Activated T-cell treated with anti-CD3 and anti-CD28 coated beads for 4 hours (primary cell): ENCODE data around the gene NUMA1.

ENCODE experiments used
- DNase-seq: peaks from one replicate; pipeline ENCODE4 v3.0.0-alpha.2; 2020

NUMA1 gene

DNA sequence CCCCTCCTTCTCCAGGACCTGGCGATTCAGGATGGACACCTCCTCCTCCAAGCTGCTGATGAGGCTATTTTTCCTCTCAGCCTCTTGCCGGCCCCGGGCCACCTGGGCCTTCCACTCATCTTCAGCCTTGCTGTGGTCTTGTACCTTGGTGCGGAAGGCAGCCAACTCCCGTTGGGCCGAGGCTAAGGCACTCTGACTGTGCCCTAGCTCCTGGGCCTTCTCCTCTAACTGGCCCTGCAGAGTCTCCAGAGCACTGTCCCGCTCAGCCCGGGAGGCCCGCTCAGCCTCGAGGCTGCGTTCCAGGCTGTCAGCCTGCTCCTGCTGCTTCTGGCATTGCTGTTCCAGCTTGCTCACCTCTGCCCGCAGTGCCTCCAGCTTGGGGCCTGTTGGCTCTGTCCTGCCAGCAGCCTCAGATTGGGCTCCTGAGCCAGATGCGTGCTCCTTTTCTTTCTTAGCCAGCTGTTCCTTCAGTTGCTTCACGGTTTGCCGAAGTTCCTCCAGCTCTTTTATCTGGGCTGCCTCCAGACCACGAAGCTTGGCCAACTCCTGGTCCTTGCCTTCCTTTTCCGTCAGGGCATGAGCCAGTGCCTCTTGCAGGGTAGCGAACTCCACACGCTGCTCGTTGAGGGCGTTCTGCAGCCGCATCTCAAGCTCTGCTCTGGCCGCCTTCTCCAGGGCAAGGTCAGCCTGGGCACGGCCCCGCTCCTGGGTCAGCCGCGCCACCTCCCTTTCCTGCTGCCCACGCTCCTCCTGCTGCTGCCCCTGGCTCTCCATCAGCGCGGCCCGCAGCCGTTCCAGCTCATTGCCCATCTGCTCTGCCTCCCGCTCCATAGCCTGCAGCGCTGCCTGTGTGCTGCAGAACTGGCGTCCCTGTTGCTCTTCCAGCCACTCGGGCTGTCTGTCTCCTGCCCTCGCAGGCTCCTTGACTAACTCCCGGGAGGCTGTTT lies 66.3 kb downstream of the NUMA1 start:
- no peak for DNase-seq

DNA sequence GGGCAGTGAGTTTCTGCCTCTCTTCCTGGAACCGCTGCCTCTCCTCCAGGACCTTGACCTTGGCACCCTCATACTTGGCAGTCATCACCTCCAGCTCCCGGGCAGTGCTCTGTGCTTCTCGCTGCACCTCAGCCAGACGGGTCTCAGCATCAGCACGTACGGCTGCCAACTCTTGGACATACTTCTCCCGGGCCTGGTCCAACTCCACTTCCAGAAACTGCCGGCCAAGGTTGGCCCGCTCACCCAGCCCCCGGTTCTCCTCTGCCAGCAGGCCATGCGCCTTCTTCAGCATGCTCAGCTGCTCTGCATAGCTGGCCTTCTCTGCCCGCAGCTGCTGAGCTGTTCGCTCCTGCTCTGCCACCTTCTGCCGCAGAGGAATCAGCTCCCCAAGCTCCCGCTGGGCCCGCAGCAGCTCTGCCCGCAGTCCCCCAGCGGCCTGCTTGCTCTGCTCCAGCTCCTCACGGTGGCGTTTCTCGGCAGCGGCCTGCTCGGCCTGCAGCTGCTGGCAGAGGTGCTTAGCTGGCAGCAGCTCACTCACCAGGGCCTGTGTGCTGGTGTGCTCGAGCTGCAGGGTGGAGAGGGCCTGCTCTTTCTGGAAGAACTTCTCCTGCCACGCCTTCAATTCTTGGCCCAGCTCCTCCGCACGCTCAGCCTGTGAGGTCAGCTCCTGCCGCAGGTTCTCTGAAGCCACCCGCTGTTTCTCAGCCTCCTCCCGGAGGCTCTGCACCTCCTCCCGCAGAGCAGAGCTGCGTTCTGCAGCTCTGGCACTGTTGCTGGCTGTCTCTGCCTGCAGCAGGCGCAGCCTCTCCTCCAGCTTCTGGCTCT lies 67.2 kb downstream of the NUMA1 start:
- no peak for DNase-seq

DNA sequence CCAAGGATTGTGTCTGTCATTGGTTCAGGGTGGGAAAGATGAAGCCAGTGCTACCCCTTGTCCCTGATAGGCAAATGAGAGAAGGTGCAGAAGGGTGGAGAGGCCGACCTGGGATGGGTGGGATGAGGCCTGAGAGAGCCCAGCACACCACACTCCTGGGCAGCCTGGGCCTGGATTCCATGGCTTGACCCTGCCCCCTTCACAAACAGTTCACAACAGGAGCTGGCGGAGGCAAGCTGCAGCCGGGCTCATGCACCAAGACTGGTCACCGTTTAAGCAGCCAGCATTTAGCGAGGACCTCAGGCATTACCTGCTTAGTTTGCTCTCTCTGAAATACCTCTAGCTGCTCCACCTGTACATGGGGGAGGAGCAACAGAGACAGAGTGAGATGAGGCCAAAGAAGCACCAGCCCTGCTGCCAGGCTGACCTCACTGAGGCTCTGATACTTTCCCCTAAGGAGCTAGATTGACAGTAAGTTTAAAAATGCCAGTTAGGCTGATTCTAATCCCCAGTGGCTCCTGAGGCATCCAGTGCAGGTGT lies 68.2 kb downstream of the NUMA1 start:
- DNase-seq: no peak

DNA sequence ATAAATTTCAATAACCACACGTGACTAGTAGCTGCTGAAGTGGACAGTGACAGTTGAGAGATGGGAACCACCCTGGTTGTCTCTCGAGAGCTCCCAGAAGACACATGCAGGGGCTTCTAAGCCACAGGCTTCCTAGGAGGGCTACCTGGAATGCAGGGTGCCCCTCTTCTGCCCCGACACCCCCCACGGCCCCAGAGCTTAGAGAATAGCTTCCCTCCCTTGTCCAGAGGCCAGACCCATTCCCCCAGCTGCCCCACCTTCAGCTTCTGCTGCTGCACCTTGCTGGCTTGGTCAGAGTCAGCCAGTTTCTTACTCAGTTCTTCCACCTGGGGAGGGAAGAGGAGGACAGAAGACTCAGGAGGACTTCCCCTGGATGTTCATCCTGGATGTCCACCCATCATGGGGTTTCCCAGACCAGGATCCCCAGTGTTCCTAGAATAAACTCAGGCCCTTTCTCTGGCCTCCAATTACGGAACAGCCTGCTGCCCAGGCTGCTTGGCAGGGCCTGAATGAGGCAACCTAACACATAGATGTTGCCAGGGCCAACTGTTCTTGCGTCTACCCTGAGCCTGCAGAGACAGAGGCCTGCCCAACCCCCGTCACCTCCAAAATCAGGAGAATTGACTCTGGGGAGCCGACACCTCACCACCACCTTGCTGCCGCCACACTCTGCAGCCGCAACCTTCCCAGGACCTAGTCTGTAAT lies 69.7 kb downstream of the NUMA1 start:
- no peak for DNase-seq

DNA sequence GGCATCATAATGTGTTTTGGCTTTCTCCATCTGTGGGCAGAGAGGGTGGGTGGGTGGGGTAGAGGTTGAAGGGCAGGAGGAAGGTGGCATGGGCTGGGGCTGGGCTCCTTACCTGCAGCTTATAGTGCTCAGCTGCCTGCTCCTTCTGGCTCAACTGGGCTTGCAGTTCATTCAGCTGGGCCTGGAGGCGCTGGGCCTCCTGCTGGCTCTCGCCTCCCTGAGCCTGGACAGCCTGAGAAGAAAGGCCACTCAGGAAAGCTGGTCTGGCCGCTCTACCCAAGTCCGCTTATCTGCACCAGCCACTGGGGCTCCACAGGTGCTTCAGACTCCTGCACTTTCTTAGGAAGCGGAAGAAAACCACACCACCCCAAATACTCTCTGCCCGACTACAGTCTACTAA lies 71.2 kb downstream of the NUMA1 start:
- no peak for DNase-seq

DNA sequence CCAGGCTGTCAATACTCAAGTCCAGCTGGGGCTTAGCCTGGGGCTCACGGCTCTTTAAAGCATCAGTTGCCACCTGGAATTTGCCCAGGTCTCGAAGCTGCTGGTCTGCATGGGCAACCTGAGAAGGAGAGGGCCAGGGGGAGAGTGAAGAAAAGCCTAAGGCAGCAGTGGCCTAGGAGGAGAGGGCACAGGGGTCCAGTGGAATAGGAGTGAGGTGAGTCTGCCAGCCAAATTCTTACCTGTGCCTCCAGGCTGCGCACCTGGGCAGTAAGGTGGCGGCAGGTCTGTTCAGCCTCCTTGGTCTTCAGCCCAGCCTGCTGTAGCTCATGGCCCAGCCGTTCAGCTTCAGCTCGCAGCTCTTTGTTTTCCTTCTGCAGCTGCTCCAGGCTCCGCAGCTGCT lies 71.6 kb downstream of the NUMA1 start:
- no peak for DNase-seq

DNA sequence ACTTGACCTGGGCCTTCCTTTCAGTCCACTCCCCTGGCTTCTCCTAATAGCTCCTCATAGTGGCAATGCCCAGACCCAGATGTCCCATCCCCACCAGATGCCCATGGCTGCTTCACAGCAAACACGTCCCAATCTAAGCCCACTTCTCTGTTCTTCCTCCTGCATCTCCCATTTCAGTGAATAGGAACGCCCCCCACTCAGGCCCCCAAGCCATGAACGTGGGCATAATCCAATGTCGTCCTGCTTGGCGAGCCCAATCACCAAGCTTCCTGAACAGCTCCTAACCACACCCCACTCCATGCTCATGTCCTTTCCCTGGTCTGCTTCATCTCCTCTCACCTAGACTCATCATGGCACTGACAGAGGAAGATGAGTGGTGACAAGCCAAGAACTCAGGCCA lies 72.8 kb downstream of the NUMA1 start:
- no peak for DNase-seq

DNA sequence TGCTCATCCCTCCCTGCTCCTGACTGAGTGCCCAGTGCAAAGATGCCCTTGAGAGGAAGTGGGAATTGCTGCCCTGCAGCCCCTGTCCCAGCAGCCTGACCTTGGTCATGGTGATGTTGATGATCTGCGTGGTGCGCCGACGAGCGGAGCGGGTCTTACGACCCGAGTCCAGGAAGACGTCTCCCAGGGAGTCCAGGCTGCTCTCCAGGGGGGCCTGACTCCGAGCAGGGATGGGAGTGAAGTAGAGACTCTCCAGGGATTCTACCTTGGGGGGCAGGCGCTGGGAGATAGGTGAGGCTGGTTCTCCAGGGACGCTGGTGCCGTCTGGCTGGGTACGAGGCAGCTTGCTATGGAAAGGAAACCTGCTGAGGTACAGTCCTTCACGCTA lies 73.3 kb downstream of the NUMA1 start:
- no peak for DNase-seq

DNA sequence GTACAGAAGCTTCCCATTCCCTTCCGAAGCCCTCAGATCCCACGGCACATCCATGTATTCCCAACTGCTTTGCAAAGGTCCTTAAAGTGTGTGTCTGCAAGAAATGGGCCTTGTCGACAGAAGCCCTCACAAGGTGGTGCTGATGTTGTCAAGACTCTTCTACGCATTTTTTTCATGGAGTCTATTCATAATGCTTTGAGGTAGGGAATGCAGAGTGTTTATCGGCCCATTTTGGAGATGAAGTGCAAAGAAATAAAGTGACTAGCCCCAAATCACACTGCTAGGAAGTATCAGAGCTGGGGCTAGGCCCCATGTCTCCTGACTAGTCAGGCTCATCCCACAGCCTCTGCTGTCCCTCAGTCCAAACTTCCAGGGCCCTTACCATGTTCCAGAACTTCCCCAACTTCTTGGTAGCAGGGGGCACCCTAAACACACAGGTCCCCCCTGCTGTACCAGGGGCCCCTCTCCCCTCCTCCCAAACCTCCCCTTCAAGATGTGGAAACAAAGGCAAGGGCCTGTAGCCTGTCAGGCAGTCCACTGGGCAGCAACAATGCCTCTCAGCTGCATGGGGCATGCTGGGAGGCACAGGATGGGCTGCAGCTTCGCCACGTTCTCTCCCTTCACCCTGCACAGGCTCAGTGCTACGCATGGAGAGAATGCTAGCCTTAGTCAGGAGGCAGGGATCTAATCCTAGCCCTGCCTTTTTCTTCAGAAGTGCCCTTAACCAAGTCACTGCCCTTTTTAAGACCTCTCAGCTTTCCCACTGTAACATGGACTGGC lies 73.8 kb downstream of the NUMA1 start:
- no peak for DNase-seq

DNA sequence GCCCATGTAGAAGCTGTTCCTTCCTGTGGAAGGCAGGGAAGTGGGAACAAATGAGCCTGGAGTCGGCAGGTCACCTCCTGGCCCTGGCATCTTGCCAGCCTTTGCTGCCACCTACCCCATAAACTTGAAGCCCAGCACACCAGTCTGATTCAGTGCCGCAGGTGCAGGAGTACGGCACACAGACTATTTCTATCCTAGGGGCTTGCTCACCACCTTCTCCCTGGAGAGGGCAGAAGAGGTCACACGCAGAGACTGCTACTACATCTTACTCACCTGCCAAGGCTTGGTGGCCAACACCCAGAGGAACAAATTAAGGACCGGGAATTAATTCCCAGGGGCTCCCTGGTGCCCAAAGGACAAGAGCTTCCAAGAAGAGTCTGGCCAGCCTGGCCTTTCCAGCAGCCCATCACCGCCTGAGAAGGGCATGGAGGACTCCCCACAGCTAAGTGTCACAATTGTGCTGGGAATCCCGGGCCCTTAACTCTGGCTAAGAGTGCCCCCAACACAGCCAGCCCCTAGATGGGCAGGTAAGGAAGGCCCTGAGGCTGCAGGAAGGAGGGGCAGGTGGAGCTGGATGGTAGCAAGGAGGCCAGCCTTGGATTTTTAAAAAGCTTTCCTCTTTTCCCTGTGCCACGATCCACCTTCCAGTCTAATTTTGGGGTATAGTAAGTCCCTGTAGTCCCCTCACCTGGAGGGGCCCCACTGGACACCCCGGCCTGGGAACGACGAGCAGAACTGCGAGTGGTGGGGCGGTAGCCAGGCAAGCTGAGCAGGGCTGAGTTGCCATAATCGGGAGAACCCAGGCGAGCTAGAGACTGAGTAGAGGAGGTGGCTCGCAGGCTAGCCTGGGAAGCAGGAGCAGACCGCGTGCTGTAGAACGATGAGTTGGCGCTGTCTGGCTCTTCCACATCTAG lies 74.7 kb downstream of the NUMA1 start:
- no peak for DNase-seq

DNA sequence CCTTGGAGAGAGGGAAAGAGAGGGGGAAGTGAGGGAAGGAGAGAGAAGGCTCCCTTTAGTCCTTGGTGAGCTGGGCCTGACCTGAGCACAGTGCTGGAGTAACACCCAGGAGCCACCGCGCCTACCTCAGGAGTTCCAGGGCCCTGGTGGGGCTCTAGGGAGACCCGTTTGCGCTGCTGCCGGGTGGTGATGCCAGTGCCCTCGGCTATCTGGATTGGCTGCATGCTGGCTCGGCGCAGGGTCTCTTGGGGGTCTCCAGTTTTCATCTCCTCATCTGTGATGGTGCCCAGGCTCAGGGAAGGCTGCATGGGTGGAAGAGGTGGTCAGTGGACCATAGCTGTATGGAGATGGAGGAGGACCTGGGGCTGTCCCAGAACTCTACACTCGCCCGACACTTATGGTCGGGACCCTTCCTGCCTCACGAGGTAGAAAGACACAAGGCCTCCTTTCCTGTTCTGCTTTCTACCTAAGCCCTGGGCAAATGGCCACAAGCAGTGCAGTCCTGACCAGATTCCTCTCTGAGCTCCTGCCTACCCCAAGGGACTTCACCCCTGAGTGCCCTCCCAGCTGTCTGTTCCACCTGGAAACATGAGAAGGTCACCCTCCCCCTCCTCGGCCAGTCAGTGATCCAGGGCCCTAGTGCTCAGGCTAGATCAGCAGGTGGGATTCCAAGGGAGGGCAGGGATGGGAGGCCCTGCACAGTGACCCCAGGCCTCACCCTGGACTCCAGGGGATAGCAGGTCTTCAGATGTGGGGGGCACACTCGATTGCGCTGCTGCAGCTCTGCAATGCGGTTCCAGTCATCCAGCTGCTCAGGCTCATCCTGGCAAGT lies 75.6 kb downstream of the NUMA1 start:
- DNase-seq: no peak

DNA sequence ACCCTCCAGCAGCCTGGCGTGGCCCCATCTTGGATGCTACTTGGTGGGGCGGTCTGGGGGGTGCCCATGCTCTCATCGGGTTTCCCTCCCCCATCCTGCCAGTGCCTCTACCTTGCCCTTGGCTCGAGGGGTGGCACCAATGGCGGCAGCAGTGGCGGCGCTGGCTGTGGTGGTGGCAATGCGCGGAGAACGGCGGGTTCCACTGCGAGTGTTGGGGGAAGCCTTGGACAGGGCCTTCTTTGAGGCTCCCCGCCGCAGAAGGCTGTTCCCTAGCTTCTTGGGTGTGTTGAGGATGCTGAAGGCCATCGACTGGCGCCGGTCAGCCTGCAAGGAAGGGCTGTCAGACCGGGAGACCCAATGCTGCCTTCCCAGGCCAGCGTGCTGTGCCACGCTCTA lies 76.6 kb downstream of the NUMA1 start:
- no peak for DNase-seq

DNA sequence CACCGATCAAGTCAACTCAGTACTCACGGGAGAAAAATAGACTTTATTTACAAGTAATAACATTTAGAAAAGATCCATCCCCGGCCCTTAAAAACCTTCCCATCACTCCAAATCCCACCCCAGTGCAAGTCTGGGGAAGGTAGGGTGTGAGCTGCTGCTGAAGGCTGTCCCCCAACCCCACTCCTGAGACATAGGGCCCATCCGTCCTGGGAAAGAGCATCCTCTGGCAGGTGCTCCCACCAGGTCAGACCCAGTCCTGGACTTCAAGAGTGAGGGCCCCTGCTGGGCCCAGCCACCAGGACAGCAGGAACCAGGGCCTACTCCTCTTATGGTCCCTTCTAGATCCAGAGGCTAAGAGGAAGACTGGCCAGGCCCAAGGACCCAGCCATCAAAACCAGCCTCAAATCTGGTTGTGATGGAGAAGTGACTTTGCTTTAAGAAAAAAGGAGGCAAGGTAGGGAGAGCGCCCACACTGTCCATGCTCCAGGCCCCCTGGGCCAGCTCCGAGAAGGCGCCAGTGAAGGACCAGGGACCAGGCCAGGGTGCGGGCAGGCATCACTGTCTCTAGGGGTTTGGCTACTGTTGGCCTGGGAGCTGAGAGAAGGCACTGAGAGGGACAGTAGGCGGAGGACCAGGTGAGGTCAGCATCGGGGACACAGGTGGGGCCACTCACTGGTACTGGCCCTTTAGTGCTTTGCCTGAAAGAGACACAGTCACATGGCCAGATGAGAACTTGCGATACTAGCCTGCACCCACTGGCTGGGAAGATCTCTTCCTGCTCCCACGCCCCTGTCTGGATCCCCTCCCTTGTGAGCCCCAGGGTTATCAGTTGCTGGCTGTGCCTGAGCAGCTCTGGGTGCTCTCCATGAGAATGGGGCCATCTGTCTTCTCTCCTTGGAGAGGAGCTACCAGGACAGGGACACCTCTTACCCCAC lies 77.2 kb downstream of the NUMA1 start:
- no peak for DNase-seq

DNA sequence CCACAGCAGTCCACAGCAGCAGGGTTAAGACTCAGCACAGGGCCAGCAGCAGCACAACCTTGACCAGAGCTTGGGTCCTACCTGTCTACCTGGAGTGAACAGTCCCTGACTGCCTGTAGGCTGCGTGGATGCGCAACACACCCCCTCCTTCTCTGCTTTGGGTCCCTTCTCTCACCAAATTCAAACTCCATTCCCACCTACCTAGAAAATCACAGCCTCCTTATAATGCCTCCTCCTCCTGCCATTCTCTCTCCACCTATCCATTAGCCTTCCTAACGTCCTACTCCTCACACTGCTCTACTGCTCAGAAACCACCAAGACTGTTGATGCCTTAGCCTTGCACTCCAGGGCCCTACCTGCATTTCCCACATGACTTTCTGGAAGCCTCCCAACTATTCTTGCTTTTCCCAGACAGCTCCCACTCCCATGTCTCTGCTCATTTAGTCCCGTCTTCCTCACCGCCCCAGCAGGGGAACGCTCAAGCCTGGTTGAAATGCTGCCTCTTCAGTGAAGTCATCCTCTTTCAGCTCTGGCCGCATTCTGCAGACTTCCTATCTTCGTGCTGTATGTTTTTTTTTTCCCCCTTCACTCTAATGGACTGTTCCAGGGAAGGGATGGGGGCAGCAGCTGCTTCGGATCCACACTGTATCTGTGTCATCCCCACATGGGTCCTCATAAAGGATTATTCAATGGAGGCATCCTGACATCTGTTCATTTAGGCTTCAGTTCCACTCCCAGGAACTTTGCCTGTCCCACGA lies 78.3 kb downstream of the NUMA1 start:
- DNase-seq: no peak

DNA sequence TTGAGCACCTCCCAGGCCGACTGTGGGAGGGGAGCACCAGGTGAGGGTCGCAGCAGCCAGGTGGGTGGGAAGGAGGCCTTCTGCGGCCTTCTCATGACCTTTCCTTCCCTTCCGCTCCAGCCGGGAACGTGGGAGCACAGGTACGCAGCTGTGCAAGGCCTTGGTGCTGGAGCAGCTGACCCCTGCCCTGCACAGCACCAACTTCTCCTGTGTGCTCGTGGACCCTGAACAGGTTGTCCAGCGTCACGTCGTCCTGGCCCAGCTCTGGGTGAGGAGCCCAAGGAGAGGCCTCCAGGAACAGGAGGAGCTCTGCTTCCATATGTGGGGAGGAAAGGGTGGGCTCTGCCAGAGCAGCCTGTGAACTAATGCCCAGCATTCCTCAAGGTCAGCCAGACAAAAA lies 79.1 kb downstream of the NUMA1 start:
- DNase-seq: no peak

DNA sequence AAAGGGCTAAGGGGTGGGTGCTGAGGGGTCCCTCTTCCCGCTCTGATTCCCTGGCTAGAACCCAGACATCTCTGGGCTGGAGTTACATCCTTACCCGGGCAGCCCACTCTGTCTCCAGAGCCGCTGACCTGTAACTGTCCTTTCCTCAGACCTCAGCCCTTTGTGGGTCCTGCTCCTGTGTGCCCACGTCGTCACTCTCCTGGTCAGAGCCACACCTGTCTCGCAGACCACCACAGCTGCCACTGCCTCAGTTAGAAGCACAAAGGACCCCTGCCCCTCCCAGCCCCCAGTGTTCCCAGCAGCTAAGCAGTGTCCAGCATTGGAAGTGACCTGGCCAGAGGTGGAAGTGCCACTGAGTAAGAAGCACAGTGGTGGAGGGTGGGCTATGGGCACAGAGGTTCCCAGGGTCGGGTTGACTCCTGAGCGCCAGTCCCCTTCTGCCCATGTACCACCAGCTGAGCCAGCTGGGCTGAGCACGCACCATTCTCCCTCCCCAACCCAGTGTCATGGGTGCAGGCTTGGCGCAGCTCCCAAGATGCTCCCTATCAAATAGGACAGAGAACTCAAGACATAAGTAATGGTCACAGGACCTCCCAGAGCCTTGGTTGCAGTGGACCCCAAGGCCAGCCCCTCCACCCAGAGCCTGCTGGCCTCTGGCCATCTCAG lies 80.0 kb downstream of the NUMA1 start:
- no peak for DNase-seq

DNA sequence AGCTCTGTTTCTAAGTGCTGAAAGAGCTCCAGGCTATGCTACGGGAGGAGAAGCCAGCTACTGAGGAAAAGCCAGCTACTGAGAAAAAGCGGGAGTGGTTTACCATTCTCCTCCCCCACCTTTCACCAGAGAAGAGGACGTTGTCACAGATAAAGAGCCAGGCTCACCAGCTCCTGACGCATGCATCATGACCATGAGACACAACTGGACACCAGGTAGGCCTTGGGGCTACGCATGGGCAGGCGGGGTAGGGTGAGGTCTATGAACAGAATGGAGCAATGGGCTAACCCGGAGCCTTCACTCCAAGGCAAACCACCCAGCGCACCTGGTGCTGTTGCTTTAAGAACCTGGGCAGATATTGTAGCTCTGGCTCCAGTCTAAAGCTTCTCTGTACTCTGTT lies 80.5 kb downstream of the NUMA1 start:
- DNase-seq: no peak

DNA sequence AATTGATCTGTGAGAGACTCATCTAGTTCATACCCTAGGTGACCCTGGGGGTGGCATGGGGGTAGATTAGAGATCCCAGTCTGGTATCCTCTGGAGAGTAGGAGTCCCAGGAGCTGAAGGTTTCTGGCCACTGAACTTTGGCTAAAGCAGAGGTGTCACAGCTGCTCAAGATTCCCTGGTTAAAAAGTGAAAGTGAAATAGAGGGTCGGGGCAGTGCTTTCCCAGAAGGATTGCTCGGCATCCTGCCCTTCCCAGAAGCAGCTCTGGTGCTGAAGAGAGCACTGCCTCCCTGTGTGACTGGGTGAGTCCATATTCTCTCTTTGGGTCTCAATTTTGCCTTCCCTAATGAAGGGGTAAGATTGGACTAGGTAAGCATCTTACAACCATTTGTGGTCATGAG lies 81.0 kb downstream of the NUMA1 start:
- DNase-seq: no peak
